NCI-H146 treated with DMSO at 0.1 percent for 48 hours (cell line): ENCODE results near the gene ADCY7.
"Not testable (repeated sequence)": the region's sequence is repeated elsewhere in the genome, so short reads cannot be mapped to it uniquely, and the experiment has no call there.

Experiments used
- DNase-seq: peaks from one replicate; lab custom pipeline; 2025; ENCODE audit not compliant: unreplicated experiment; lab: John Stamatoyannopoulos, UW

Gene ADCY7

DNA sequence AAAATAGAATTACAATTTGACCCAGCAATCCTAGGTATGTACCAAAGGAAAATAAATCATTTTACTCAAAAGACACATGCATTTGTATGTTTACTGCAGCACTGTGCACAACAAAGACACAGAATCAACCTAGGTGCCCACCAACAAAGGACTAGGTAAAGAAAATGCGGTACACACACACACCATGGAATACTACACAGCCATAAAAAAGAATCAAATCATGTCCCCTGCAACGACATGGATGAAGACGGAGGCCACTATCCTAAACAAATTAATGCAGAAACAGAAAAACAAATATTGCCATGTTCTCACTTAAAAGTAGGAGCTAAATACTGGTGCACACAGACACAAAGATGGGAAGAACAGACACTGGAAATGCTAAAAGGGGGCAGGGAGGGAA, 66.2 kb downstream of the ADCY7 start:
- no peak for DNase-seq

GRCh38 chr16:50334106-50334975, 68.0 kb downstream of the ADCY7 start:
- no peak for DNase-seq

DNA sequence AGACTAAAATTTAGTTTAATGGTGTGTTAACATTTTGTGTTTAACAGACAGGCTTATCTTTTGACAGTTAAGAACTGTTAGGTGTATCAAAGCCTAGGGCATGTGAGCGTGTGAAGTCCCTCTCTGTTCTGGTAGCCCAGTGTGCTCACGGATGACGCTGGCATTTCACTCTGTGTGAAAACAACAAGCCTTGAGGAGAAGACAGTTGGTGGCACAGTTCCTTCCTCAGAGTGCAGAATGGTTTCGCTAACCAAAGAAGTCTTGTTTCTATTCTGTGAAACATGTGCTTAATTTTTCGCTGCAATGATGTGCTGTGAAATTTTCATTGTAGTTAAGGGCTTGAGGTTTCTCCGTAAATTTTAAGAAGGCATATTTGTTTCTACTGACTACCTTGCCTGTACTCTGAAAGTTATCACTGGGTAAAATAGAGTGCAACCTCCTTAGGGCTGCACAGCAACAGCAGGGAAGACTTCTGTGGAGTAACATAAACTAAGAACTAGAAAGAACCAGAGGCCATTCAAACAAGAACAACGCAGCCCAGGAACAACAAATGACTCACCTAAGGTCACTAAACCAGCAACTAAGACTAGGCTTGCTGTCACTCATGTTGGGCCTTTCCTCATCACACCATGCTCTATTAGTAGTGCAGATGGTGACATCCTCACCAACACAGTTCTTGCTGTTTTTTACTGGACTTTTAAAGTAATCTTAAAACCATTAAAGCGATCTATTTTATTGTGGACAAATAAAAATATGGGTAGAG, 69.0 kb downstream of the ADCY7 start:
- no peak for DNase-seq

- DNase-seq, result no peak
Observed at GRCh38 chr16:50336884-50337283, 70.5 kb downstream of the ADCY7 start.

GRCh38 chr16:50338371-50339231, 72.2 kb downstream of the ADCY7 start:
- DNase-seq, result no peak

- DNase-seq, result no peak
Observed at GRCh38 chr16:50340578-50340977, 74.2 kb downstream of the ADCY7 start.

- DNase-seq, result not testable (repeated sequence)
Observed at GRCh38 chr16:50343566-50343965, 77.2 kb downstream of the ADCY7 start.

DNA sequence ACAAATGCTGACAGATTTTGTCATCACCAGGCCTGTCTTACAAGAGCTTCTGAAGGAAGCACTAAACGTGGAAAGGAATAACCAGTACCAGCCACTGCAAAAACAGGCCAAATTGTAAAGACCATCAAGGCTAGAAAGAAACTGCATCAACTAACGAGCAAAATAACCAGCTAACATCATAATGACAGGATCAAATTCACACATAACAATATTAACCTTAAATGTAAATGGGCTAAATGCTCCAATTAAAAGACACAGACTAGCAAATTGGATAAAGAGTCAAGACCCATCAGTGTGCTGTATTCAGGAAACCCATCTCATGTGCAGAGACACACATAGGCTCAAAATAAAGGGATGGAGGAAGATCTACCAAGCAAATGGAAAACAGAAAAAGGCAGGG, 78.9 kb downstream of the ADCY7 start:
- DNase-seq, result not testable (repeated sequence)

- no peak for DNase-seq
Observed at GRCh38 chr16:50351116-50351515, 84.8 kb downstream of the ADCY7 start.

DNA sequence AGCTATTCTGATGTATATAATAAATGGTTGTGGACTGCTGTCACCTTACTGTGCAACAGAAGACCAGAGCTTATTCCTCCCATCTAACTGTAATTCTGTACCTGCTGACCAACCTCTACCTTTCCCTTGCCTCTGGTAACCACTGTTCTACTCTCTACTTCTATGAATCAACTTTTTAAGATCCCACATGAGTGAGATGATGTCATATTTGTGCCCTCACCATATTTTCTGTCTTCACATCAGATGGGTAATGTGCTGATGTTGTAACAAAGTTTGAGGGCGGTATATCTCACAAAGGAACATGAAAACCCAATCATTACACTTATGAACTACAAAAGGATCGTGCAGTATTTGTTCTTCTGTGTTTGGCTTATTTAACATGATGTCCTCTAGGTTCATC, 85.6 kb downstream of the ADCY7 start:
- DNase-seq, result no peak

GRCh38 chr16:50354082-50354481, 87.7 kb downstream of the ADCY7 start:
- no peak for DNase-seq

- no peak for DNase-seq
Observed at GRCh38 chr16:50354629-50355456, 88.5 kb downstream of the ADCY7 start.

GRCh38 chr16:50359626-50360025, 93.3 kb downstream of the ADCY7 start:
- no peak for DNase-seq

GRCh38 chr16:50360033-50360778, 93.9 kb downstream of the ADCY7 start:
- DNase-seq, result no peak

DNA sequence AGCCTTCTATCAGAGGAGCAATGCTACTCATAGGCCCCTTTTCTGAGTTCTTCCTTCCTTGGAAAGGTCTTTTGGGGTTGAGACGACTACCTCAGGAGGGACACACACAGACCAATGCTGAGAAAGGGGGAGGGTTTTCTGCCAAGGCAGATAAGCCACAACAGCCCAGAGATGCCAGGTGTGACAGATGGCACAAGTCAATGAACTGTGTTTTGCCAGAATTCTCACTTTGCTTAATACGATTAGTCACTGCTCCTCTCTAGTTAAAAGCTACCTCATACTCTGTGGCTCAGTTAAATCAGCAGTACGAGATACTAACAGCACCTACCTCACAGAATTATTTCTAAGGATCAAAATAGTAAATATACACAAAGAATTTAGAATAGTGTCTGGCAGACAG, 94.4 kb downstream of the ADCY7 start:
- no peak for DNase-seq

- no peak for DNase-seq
Observed at GRCh38 chr16:50363656-50364055, 97.3 kb downstream of the ADCY7 start.

DNA sequence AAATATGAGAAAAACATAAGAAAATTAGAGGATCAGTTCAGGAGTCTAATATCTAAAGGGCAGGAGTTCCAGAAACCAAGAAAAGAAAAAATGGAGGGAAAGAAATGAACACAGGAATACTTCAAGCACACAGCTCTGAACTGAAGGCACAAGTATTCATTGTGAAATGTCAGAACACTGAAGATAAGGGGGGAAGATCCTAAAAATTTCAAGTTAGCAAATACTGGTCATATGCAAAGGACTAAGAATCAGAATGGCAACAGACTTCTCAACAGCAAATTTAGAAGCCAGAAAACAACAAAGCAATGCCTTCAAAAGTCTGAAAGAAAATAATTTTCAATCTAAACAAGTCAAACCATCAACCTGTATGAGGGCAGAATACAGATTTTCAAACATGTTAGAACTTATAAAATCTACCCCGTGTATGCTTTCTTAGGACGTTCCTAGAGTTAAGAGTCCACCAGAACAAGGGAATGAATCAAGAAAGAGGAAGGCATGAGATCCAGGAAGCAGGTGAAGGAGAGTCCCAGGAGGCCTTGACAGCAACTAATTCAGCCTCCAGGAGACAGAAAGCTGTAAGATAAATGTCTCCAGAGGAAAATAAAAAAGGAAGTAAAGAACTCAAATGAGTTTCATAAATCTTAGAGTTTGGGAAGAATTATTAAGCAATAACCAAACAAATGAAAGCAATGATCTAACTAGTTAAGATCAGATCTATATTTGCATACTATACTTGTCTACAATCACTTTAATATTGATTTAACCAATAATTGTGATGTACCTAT, 99.6 kb downstream of the ADCY7 start:
- DNase-seq, result no peak
